ENCODE results near the gene SYT13.

The SYT13 gene

DNA sequence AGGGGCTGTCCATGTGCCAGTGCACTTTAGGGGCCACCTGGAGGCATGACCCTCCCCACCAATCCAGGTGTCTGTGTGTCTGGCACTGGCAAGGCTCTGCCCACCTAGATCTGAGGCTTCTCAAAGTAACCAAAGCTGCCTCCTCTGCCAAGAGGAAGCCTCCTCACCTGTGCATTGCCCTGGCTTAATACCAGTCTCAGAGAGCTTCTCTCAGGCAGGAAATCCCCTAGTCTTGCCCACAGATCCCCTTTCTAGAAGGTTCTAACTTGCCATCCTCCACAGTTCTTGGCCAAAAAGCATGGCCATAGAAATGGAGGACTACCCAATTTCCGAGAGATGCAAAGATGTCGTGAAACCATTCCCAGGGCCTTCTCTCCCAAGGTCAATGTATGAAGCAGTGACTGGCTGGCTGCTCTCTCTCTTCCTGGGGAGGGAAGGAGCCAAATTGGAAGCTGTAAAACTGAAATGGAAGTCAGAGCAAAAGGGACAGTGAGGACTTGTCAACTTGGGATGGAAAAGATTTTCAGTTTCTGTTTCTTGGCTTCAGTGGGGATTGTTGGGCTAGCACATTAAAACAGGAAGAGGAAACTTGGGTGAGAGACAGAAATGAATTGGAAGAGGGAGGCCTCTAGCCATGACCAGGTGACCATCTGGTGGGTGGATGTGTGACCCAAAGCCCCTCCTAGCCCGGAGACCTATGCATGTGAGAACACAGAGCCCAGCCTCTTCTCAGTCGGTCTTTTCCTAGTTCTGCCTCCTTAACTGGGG, 70.9 kb downstream of the SYT13 start:
- no peak for DNase-seq

- DNase-seq = no peak
These were observed 72.4 kb downstream of the SYT13 start for GRCh38 chr11:45213717-45214116.

DNA sequence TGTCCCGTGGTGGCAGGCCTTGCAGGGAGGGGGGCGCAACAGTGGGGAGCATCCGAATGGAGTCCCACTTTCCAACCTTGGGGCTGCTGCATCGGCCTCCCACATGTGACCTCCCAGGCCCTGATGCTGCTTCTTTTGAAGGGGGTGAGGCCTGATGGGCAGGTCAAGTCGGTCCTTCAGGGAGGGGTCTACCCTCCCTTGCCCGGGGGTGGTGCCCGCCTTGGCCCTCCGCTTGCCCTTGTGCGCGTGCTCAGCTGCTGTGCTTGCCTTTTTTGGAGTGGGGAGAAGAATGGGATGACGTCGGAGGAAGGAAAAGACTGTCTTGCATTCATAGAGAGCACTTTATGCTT, 72.8 kb downstream of the SYT13 start:
- no peak for DNase-seq

DNA sequence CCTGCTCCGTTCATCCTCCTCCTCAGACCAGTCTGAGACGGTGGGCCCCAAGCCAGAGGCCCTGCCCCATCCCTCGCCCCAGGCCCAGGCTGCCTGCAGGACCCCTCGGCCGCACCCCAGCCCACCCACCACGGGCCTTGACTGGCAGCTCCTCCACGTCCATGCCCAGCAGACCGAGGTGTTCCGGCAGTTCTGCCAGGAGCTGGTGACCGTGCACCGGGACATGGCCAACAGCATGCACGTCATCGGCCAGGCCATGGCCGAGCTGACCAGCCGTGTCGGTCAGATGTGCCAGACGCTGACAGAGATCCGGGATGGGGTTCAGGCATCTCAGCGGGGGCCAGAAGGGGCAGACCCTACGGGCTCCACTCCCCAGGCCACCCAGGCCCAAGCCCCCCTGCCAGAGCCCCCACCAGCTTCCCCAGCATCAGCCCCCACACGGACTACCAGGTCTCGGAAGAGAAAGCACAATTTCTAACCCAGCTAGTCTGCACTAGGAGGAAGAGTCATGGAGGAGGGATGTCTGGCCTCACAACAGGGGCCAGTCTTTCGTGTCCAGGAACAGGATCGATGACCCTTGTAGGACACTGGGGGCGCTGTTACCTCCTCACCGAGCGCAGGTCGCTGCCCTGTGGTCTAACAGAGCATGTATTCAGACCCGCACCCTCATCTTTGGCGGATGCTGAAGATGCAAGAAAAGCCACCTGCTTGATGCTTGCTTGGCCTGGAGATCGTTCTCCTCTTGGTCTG, 73.4 kb downstream of the SYT13 start:
- no peak for DNase-seq

DNA sequence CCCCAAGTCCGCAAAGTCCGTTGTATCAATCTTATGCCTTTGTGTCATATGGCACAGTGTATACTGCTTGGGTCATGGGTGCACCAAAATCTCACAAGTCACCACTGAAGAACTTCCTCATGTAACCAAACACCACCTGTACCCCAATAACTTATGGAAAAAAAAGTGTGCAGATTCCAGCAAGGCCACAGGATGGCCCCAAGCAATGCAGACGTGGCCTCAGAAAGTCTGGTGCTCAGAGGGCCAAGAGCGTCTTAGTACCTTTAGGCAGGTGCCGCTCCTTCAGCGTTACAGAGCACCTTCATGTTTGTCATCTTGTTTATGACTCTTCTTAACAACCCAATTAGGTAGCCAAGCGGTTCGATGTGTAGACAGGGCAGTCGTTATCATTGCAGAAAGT, 74.4 kb downstream of the SYT13 start:
- DNase-seq = no peak

GRCh38 chr11:45210846-45211245, 75.3 kb downstream of the SYT13 start:
- DNase-seq = no peak

- DNase-seq = peak; percentile 73
These were observed 76.0 kb downstream of the SYT13 start for GRCh38 chr11:45209891-45210699.

GRCh38 chr11:45209000-45209879, 76.9 kb downstream of the SYT13 start:
- DNase-seq = no peak

- DNase-seq = peak; percentile 92
These were observed 78.0 kb downstream of the SYT13 start for GRCh38 chr11:45208135-45208534.

DNA sequence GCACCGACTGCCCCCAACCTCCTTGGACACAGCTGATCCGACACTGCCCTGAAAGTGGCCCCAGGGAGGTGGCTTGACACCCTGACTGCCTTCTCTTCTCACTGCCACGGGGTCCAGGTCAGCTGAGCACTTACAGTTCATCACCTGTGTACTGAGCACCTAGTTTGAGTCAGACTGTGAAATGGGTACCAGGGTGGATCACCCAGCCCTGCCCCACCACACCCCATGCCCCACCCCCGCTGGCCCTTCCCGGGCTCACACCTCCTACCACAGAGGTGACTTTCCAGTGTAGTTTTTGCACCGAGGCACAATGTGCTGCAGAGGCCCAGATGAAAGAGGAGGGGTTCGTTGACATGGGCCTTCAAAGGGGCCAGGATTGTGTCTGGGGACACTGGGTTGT, 80.2 kb downstream of the SYT13 start:
- DNase-seq = no peak

- no peak for DNase-seq
These were observed 81.4 kb downstream of the SYT13 start for GRCh38 chr11:45204761-45205160.

DNA sequence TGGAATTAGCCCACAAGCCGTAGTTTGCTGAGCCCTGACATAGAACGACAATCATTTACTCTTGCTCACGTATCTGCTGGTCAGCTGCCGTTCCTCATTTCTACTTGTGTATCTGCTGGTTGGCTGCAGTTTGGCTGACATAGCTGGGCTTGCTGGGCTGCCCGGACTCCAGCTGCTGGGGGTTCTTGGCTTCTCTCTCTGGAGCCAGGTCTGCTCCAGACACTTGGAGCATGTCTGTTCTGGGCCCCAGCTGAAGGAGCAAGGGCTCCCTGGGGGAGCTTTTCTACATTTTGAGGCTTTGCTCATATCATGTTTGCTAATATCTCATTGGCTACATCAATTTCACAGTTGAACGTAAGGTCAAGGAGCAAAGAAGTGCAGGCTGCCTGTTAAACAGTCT, 92.4 kb downstream of the SYT13 start:
- no peak for DNase-seq
